ENCODE results near the gene WEE2. TPM values are rescaled to one million over a fixed set of nuclear protein-coding genes. Genes with fewer than 3 reads are reported as not detected.
A peak's percentile ranks its signal among the peaks of the same experiment; 100 is the strongest.

The WEE2 gene
- total and polyA plus RNA-seq, 9 of the 15 experiments (the other 6 are each of a cell fraction or from before 2014, with no cell fraction given), result not detected

DNA sequence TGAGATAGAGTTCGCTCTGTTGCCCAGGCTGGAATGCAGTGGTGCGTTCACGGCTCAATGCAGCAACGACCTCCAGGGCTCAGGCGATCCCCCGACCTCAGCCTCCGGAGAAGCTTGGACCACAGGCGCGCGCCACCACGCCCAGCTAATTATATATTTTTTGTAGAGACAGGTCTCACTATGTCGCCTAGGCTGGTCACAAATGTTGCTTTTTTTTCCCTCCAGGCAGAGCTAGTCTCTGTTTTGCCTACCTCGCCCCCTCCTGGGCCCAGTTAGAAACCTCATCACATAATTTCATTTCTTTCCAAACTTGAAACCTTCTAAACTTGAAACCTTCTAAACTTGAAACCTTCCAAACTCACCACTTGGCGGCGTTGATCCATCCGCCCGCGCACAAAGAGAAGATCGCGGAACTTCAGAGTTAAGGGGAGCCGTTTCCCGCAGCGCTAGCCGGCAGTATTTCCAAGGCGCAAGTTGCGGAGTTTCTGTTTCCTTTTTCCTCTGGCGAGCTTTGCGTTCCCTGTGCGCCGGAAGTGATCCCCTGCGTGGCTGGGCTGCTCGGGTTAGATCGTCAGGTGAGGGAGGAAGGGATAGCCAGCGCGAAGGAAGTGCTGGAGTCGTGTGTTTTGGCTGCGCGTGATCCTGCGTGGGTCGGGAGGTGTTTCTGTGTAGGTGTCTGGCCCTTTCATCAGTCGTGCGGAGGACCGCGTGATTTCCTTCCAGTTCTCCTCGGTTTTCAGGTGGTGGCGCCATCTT, 29.9 kb downstream of the WEE2 start, which contains the start of gene SSBP1 (continued):
- TF ChIP-seq ZBTB1 (CRISPR knock-in tag; IDR thresholded peaks at IDR 0.05; ENCODE audit: borderline replicate concordance, low read depth) (peak; percentile 87), TBP (optimal IDR thresholded peaks at IDR 0.05; ENCODE audit: low read depth, low read length) (peak; percentile 90), ZNF143 (CRISPR knock-in tag; IDR thresholded peaks at IDR 0.05) (no peak), HDAC3 (IDR thresholded peaks at IDR 0.05; ENCODE audit: borderline replicate concordance, partially characterized antibody) (peak; percentile 77), BRF1 (IDR thresholded peaks at IDR 0.05; ENCODE audit: borderline replicate concordance, extremely low read depth, insufficient read length) (no peak), ZNF583 (CRISPR knock-in tag; IDR thresholded peaks at IDR 0.05) (peak; percentile 81; the same call in 1 of the 2 replicates), TSHZ1 (CRISPR knock-in tag; IDR thresholded peaks at IDR 0.05) (no peak), ZBTB33 (CRISPR knock-in tag; IDR thresholded peaks at IDR 0.05) (peak; percentile 88; the same call in 1 of the 2 replicates), ZNF174 (CRISPR knock-in tag; IDR thresholded peaks at IDR 0.05) (0 out of 2 replicates have a peak, but pooled peaks have one; percentile 39), STAT5A (IDR thresholded peaks at IDR 0.05; ENCODE audit: borderline replicate concordance, low read length) (peak; percentile 74; the same call in 1 of the 2 replicates), GABPA (tag; conservative IDR thresholded peaks at IDR 0.05; ENCODE audit: low read depth) (peak; percentile 100), SP1 (CRISPR knock-in tag; IDR thresholded peaks at IDR 0.05) (peak; percentile 98), CHCHD3 (CRISPR knock-in tag; IDR thresholded peaks at IDR 0.05) (no peak), SFPQ (IDR thresholded peaks at IDR 0.05; ENCODE audit: low read depth, low read length) (no peak), YBX1 (IDR thresholded peaks at IDR 0.05) (no peak), SMC3 (conservative IDR thresholded peaks at IDR 0.05; ENCODE audit: insufficient read depth, low read depth, low read length) (peak; percentile 70), TRIM24 (IDR thresholded peaks at IDR 0.05) (peak; percentile 62 to 100; a peak in 3 of 4 replicates), PHF21A (IDR thresholded peaks at IDR 0.05; ENCODE audit: borderline replicate concordance, low read depth) (0 out of 2 replicates have a peak, but pooled peaks have one; percentile 80), RBM14 (IDR thresholded peaks at IDR 0.05; ENCODE audit: borderline replicate concordance, insufficient read depth, low read depth, low read length) (no peak)

All from K562 (cell line).